Heart right ventricle (tissue), 16 donors: ENCODE measurements around the gene SUV39H2. TPM values are rescaled to one million over a fixed set of nuclear protein-coding genes. Genes with fewer than 3 reads are reported as not detected.

Source experiments
- ATAC-seq, 8 donors: fragments of 200-7000 bp; cut with Tn5 transposase; one replicate each; pipeline ENCODE4 v1.9.1; 2020; ENCODE audit warnings: mild to moderate bottlenecking in 8 of 8, moderate library complexity in 8 of 8, moderate number of reproducible peaks in 1 of 8
- DNase-seq, 2 donors: peaks; one replicate each; pipeline ENCODE4 v3.0.0-alpha.2; 2020
- H3K27ac ChIP-seq, 10 donors: fragments of 200-600 bp; sonication (generic) in 2 of 10; one replicate each; pipeline versions ENCODE4 v1.5.0 to v1.8.0; 2020 to 2022; ENCODE audit warnings: mild to moderate bottlenecking in 3 of 10
- H3K27me3 ChIP-seq, 7 donors: fragments of 200-600 bp; one replicate each; pipeline ENCODE4 v1.8.0; 2021 to 2022; ENCODE audit warnings: mild to moderate bottlenecking in 2 of 7
- H3K36me3 ChIP-seq, 9 donors: fragments of 200-600 bp; sonication (generic) in 1 of 9; one replicate each; pipeline versions ENCODE4 v1.5.0 to v1.8.0; 2020 to 2022; ENCODE audit warnings: mild to moderate bottlenecking in 2 of 9
- H3K4me1 ChIP-seq, 9 donors: fragments of 200-600 bp; sonication (generic) in 1 of 9; one replicate each; pipeline versions ENCODE4 v1.5.0 to v1.8.0; 2020 to 2022; ENCODE audit warnings: mild to moderate bottlenecking in 4 of 9
- H3K4me3 ChIP-seq, 10 donors: fragments of 200-600 bp; sonication (generic) in 2 of 10; one replicate each; pipeline versions ENCODE4 v1.5.0 to v1.8.0; 2020 to 2022; ENCODE audit warnings: mild to moderate bottlenecking in 7 of 10, moderate library complexity in 2 of 10
- H3K9me3 ChIP-seq, 11 donors: fragments of 200-600 bp in 10 of 11; sonication (generic) in 2 of 11; one replicate each; pipeline versions ENCODE4 v1.5.0 to v1.8.0; 2013 to 2022; ENCODE audit warnings: mild to moderate bottlenecking in 2 of 11, control low read depth in 1 of 11, moderate library complexity in 1 of 11
- CTCF ChIP-seq, 9 donors: fragments of 200-600 bp; sonication (generic) in 2 of 9; IDR thresholded peaks; one replicate each; pipeline versions ENCODE4 v1.5.0 to v1.8.0; 2021 to 2022; ENCODE audit warnings: antibody characterized with exemption in 9 of 9, mild to moderate bottlenecking in 5 of 9, moderate library complexity in 1 of 9
- WGBS, 2 donors: extraction: QIAGEN DNeasy Blood & Tissue Kit; methylation state at CpG; one replicate each; pipeline ENCODE4 v1.1.7; 2013; ENCODE audit warnings: inconsistent platforms in 1 of 2; 5-methylcytosine and 5-hydroxymethylcytosine counted together
- intact Hi-C, 10 donors: fragments of 100-400 bp; cut with DNase I; formaldehyde crosslinking; loops; one replicate each; pipeline versions ENCODE4 v1.11.1 to v1.14.2; 2022
- polyA plus RNA-seq, 2 donors: library from polyadenylated mRNA; stranded (reverse); fragments of 200-250 nt; gene quantifications; one replicate each; pipeline ENCODE4 v1.2.3, GENCODE V29; 2013
- total RNA-seq, 10 donors: library from RNA; stranded (reverse); fragmentation: NEBNext Ultra II Directional in 3 of 10; extraction: Animal tissue kit (Norgen Biotek cat#: 25700) in 3 of 10; gene quantifications; one replicate each; pipeline versions ENCODE4 v1.2.1 to v1.2.4, GENCODE V29; 2021 to 2023
- donor health status: Arrhythmogenic right ventricular cardiomyopathy.
- donor health status: ischemic (EF 13 %, LVEDD 7.1; RV severe dilation, severe dysfunction).
- donor health status: healthy with polysubstance abuse.
- donor health status: DM: no; HTN: yes; CAD: no.
- donor health status: DM: no; HTN: no; CAD: no.
- donor health status: ischemic (EF 25% LVEDD 6.9; RV normal size, moderate dysfunction).
- donor health status: ischemic (EF 25% LVEDD 5.7; RV mildly dilated, moderate dysfunction).
- donor health status: healthy.
- donor health status: DM: yes; HTN: yes; CAD: no.
- donor health status: Ischemic cardiomyopathy.
- donor health status: ischemic (EF 35%, LVEDD 5.7; RV mildly dilated, moderate dysfunction).
- donor health status: nonischemic (EF 11% LVEDD 7.7; RV severe dilation, severe dysfunction).
- donor health status: DM: yes; HTN: yes; CAD: no.
- donor health status: PGD.
- donor health status: ischemic (EF 29% LVEDD 5.4; RV normal size, mild dysfunction).
- donor health status: nonischemic (EF 23%, LVEDD 6.1; RV moderate dilation, normal function).

The SUV39H2 gene
- total and polyA plus RNA-seq, 12 donors = 1.1 to 9.1 (median 7.0) TPM

- 81 to 93% methylated on average over 2 of the region's 2 CpGs for WGBS, 2 donors
- Histone ChIP-seq H3K9me3 (peaks cover 0 to 6% (median 0%) of the 10 kb centered on the region in 11 donors), H3K4me3 (no peak overlapping the region), H3K36me3 (peaks cover 0 to 93% (median 20%) of the 10 kb centered on the region in 9 donors), H3K27me3 (no peaks in the 10 kb centered on the region), H3K4me1 (no peaks in the 10 kb centered on the region), H3K27ac (no peak overlapping the region)
- ATAC-seq (no peak), DNase-seq (no peak)
- no peak for TF ChIP-seq CTCF (IDR thresholded peaks at IDR 0.05)
- intact Hi-C loops = no loop called here
These were observed 30.4 kb downstream of the SUV39H2 start for GRCh38 chr10:14909101-14909500.

GRCh38 chr10:14910953-14911352, 32.3 kb downstream of the SUV39H2 start:
- no peak for DNase-seq
- intact Hi-C loops = no loop called here
- H3K36me3 ChIP-seq = peaks cover 0 to 97% (median 25%) of the 10 kb centered on the region in 9 donors
- 95 to 97% methylated on average over 4 of the region's 4 CpGs for WGBS, 2 donors
- no peaks in the 10 kb centered on the region for H3K4me1 ChIP-seq
- H3K27ac ChIP-seq = no peak overlapping the region
- H3K4me3 ChIP-seq = no peak overlapping the region
- no peak for TF ChIP-seq CTCF (IDR thresholded peaks at IDR 0.05)
- ATAC-seq = no peak
- H3K27me3 ChIP-seq = no peaks in the 10 kb centered on the region
- peaks cover 0 to 11% (median under 1%) of the 10 kb centered on the region in 11 donors for H3K9me3 ChIP-seq

- Histone ChIP-seq H3K9me3 (peaks cover 0 to 20% (median 8%) of the 10 kb centered on the region in 11 donors), H3K27me3 (no peaks in the 10 kb centered on the region), H3K36me3 (peaks cover 0 to 97% (median 25%) of the 10 kb centered on the region in 9 donors), H3K4me1 (no peaks in the 10 kb centered on the region), H3K27ac (no peak overlapping the region), H3K4me3 (no peak overlapping the region)
- no peak for TF ChIP-seq CTCF (IDR thresholded peaks at IDR 0.05)
- 82 to 93% methylated on average over 3 of the region's 3 CpGs for WGBS, 2 donors
- no peak for DNase-seq
- intact Hi-C loops = no loop called here
- no peak for ATAC-seq
These were observed 33.1 kb downstream of the SUV39H2 start for GRCh38 chr10:14911801-14912200.

GRCh38 chr10:14916600-14916999, 37.9 kb downstream of the SUV39H2 start:
- intact Hi-C loops = no loop called here
- Histone ChIP-seq H3K4me3 (no peak overlapping the region), H3K27me3 (no peaks in the 10 kb centered on the region), H3K9me3 (peaks cover 0 to 36% (median 21%) of the 10 kb centered on the region in 11 donors), H3K4me1 (no peaks in the 10 kb centered on the region), H3K36me3 (peaks cover 0 to 97% (median 52%) of the 10 kb centered on the region in 9 donors), H3K27ac (no peak overlapping the region)
- TF ChIP-seq CTCF (IDR thresholded peaks at IDR 0.05) = no peak
- 99 to 100% methylated on average over 2 of the region's 2 CpGs for WGBS, 2 donors
- ATAC-seq = no peak
- no peak for DNase-seq
